NT2/D1 (cell line): ENCODE measurements around the gene SLC25A33.

Source experiments
- DNase-seq: peaks from one replicate; pipeline ENCODE4 v3.0.0-alpha.2; 2011; ENCODE audit warnings: low read depth, low spot score
- H3K27me3 ChIP-seq: 2 replicates; pipeline ENCODE4 v1.6.0; 2011; ENCODE audit warnings: mild to moderate bottlenecking; ENCODE audit not compliant: insufficient read length, insufficient read depth
- H3K36me3 ChIP-seq: 2 replicates; pipeline ENCODE4 v1.6.1; 2011; ENCODE audit warnings: mild to moderate bottlenecking, low read length, mixed read lengths; ENCODE audit not compliant: insufficient read depth, insufficient read length
- H3K4me1 ChIP-seq: 2 replicates; pipeline ENCODE4 v1.5.1; 2011; ENCODE audit not compliant: insufficient read depth, insufficient read length
- H3K4me3 ChIP-seq: 2 replicates; pipeline ENCODE4 v1.5.1; 2011; ENCODE audit warnings: low read depth; ENCODE audit not compliant: insufficient read length
- H3K9ac ChIP-seq: 2 replicates; pipeline ENCODE4 v1.6.0; 2011; ENCODE audit warnings: low read depth; ENCODE audit not compliant: insufficient read length
- H3K9me3 ChIP-seq: 2 replicates; pipeline ENCODE4 v1.5.1; 2011; ENCODE audit warnings: mild to moderate bottlenecking, low read length; ENCODE audit not compliant: insufficient read depth
- SUZ12 ChIP-seq: IDR thresholded peaks from 2 replicates; pipeline ENCODE4 v1.6.1; 2011; ENCODE audit not compliant: insufficient read length, insufficient read depth; ENCODE audit errors: extremely low read depth
- YY1 ChIP-seq: IDR thresholded peaks from 2 replicates; pipeline ENCODE4 v1.6.1; 2011; ENCODE audit not compliant: insufficient read length, insufficient read depth
- ZNF274 ChIP-seq: IDR thresholded peaks from 2 replicates; pipeline ENCODE4 v1.6.1; 2011; ENCODE audit warnings: mild to moderate bottlenecking, low read depth, low read length

SLC25A33 gene

DNA sequence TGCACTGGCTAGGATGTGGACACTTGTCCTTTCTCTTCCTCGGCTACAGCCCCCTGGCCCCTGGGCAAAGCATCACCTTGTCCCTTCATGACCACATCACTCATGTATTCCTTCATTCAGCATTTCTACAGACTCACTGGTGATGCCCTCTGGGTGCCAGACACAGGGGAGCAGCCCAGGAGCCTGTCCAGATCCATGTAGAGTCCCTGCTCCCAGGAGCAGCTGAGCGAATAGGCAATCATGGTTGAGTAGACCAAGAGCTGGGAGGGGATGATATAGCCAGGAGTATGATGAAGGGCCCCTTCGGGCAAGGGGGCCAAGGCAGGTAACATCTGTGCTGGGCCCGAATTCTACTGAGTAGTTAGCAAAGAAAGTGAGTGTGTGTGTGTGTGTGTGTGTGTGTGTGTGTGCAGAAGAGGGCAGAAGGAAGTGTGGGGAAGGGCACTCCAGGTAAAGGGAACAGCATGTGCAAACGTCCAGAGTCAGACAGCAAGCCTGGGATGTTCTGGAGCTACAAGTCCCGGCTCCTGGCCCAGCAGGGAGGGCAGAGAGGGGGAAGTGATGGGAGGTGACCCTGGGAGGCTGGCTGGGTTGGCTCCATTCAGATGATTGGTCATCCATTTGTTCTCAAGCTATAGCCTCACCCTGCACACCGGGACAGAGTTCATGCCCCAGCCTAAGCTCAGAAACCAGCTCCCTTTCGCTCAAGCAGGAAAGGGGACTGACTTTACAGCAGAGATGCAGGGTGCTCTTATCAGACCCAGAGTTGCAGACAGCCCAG, 91.3 kb downstream of the SLC25A33 start:
- Histone ChIP-seq H3K4me3 (no peak overlapping the region), H3K9me3 (no peaks in the 10 kb centered on the region), H3K27me3 (peaks cover 8% of the 10 kb centered on the region), H3K9ac (no peak overlapping the region), H3K36me3 (no peaks in the 10 kb centered on the region), H3K4me1 (no peaks in the 10 kb centered on the region)
- TF ChIP-seq YY1 (no peak), SUZ12 (no peak), ZNF274 (no peak)
- DNase-seq, result no peak

DNA sequence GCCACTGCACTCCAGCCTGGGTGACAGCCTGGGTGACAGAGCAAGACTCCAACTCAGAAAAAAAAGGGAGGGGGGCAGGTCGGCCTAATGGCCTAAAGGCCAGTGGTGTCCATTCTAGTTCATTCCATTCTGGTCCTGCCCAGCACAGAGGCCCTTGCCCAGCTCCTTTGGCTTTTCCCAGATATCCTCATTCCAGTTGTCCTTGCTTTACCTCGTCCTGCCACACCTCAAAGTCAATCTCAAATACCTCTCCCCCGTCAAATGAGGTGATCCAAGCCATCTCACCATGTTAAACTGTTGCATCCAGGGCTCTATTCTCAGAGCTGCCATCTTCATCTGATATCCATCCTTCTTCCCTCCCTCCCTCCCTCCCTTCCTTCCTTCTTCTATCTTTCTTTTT, 92.3 kb downstream of the SLC25A33 start:
- H3K9ac ChIP-seq, result no peak overlapping the region
- H3K36me3 ChIP-seq, result no peaks in the 10 kb centered on the region
- no peaks in the 10 kb centered on the region for H3K9me3 ChIP-seq
- TF ChIP-seq YY1 (no peak), ZNF274 (no peak), SUZ12 (no peak)
- DNase-seq, result no peak
- H3K4me3 ChIP-seq, result no peak overlapping the region
- H3K27me3 ChIP-seq, result peaks cover 8% of the 10 kb centered on the region
- no peaks in the 10 kb centered on the region for H3K4me1 ChIP-seq

DNA sequence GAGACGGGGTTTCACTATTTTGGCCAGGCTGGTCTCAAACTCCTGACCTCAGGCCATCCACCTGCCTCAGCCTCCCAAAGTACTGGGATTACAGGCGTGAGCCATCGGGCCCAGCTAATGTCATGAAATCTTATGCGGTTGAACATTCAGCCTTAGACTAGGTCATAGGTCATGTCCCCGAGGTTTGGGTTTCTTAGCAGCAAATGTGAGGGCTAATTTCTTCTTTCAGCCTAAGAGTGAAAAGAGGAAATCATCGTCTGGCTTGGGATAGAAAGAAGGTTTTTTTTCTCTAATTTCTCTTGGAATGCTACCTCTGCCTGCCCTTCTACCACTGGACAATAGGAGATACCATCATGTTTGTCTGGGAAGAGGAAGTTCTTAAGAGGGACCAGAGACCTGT, 94.2 kb downstream of the SLC25A33 start:
- Histone ChIP-seq H3K4me1 (no peaks in the 10 kb centered on the region), H3K27me3 (no peaks in the 10 kb centered on the region), H3K36me3 (no peaks in the 10 kb centered on the region), H3K4me3 (no peak overlapping the region), H3K9me3 (no peaks in the 10 kb centered on the region), H3K9ac (no peak overlapping the region)
- TF ChIP-seq ZNF274 (no peak), YY1 (no peak), SUZ12 (no peak)
- DNase-seq, result no peak

DNA sequence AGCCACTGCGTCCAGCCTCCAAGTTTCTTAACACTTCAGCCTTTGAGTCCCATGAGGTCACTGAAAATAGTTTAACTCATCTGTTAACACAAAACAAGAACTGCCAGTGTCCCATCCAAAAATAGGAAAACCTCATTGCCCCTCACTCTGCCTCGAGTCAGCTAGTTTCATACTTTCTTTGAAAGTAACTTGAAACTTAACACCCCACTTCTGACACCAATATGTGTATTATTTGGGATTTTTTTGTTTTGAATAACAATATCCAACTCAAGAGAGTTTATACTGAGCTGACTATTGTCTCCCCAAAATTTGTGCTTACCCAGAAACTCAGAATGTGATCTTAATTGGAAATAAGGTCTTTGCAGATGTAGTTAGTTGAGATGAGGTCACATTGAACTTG, 95.3 kb downstream of the SLC25A33 start:
- TF ChIP-seq SUZ12 (no peak), YY1 (no peak), ZNF274 (no peak)
- no peaks in the 10 kb centered on the region for H3K4me1 ChIP-seq
- no peaks in the 10 kb centered on the region for H3K9me3 ChIP-seq
- no peaks in the 10 kb centered on the region for H3K27me3 ChIP-seq
- H3K36me3 ChIP-seq, result no peaks in the 10 kb centered on the region
- H3K4me3 ChIP-seq, result no peak overlapping the region
- no peak overlapping the region for H3K9ac ChIP-seq
- no peak for DNase-seq
